ENCODE data around the gene FKBP1C.
"Not testable (repeated sequence)": the region's sequence is repeated elsewhere in the genome, so short reads cannot be mapped to it uniquely, and the experiment has no call there.

The FKBP1C gene

GRCh38 chr6:63211343-63211742 is at the start of gene FKBP1C:
FKBP1C (plus strand) TSS chr6:63211469.
- DNase-seq: not testable (repeated sequence)

GRCh38 chr6:63164047-63164803 is 47.0 kb upstream of the FKBP1C start:
- not testable (repeated sequence) for DNase-seq

- DNase-seq: no peak
These were observed 37.1 kb upstream of the FKBP1C start for GRCh38 chr6:63174173-63174572.

- DNase-seq: no peak
These were observed 35.1 kb upstream of the FKBP1C start for GRCh38 chr6:63176181-63176580.

- DNase-seq: no peak
These were observed 30.9 kb upstream of the FKBP1C start for GRCh38 chr6:63180367-63180766.

- DNase-seq: no peak
These were observed 24.3 kb upstream of the FKBP1C start for GRCh38 chr6:63186970-63187369.

GRCh38 chr6:63188828-63189227 is 22.4 kb upstream of the FKBP1C start:
- no peak for DNase-seq

GRCh38 chr6:63193324-63193723 is 17.9 kb upstream of the FKBP1C start:
- DNase-seq: no peak

- no peak for DNase-seq
These were observed 13.5 kb upstream of the FKBP1C start for GRCh38 chr6:63197741-63198140.

- no peak for DNase-seq
These were observed 2.1 kb downstream of the FKBP1C start for GRCh38 chr6:63213325-63213724.

GRCh38 chr6:63214816-63215215 is 3.5 kb downstream of the FKBP1C start:
- DNase-seq: no peak

GRCh38 chr6:63224179-63224578 is 12.9 kb downstream of the FKBP1C start:
- no peak for DNase-seq

GRCh38 chr6:63225987-63226386 is 14.7 kb downstream of the FKBP1C start:
- not testable (repeated sequence) for DNase-seq

- DNase-seq: not testable (repeated sequence)
These were observed 16.9 kb downstream of the FKBP1C start for GRCh38 chr6:63227928-63228894.

GRCh38 chr6:63230027-63230426 is 18.8 kb downstream of the FKBP1C start:
- DNase-seq: not testable (repeated sequence)

- DNase-seq: not testable (repeated sequence)
These were observed 19.2 kb downstream of the FKBP1C start for GRCh38 chr6:63230511-63230910.

- no peak for DNase-seq
These were observed 25.1 kb downstream of the FKBP1C start for GRCh38 chr6:63236398-63236817.

GRCh38 chr6:63245420-63245819 is 34.2 kb downstream of the FKBP1C start:
- no peak for DNase-seq

GRCh38 chr6:63245909-63246308 is 34.6 kb downstream of the FKBP1C start:
- DNase-seq: no peak

- DNase-seq: no peak
These were observed 35.3 kb downstream of the FKBP1C start for GRCh38 chr6:63246581-63246980.

- DNase-seq: no peak
These were observed 38.7 kb downstream of the FKBP1C start for GRCh38 chr6:63249875-63250482.

- no peak for DNase-seq
These were observed 47.9 kb downstream of the FKBP1C start for GRCh38 chr6:63259153-63259552.

GRCh38 chr6:63261820-63262219 is 50.6 kb downstream of the FKBP1C start:
- DNase-seq: no peak

Data from suppressor macrophage treated with lipopolysaccharide for 4 hours (primary cell).